ENCODE results near the gene PRELID2. TPM values are rescaled to one million over a fixed set of nuclear protein-coding genes. Genes with fewer than 3 reads are reported as not detected.

The PRELID2 gene
- polyA plus RNA-seq, 1 donor (not counting 4 experiments of a cell fraction or from before 2014, with no cell fraction given): 5.1 TPM

GRCh38 chr5:145830594-145830993, 4.5 kb downstream of the PRELID2 start:
- Histone ChIP-seq H3K79me2 (ENCODE audit: control insufficient read depth, insufficient read depth, low read length) (no peaks in the 10 kb centered on the region), H2AFZ (ENCODE audit: control insufficient read depth, low read length) (no peak overlapping the region), H3K4me3 (ENCODE audit: control insufficient read depth in 2 of 3, extremely low read depth in 1 of 3, insufficient read depth in 2 of 3, low read depth in 1 of 3, low read length in 3 of 3) (no peak overlapping the region), H4K20me1 (ENCODE audit: control insufficient read depth, extremely low read depth, insufficient read depth, low read length) (no peaks in the 10 kb centered on the region), H3K27ac (ENCODE audit: control insufficient read depth, insufficient read depth, low read length) (no peak overlapping the region), H3K36me3 (ENCODE audit: control insufficient read depth in 2 of 2, extremely low read depth in 1 of 2, insufficient read depth in 2 of 2, low read length in 2 of 2) (no peaks in the 10 kb centered on the region), H3K9ac (ENCODE audit: control insufficient read depth, extremely low read depth, insufficient read depth, low read length) (no peak overlapping the region), H3K9me1 (ENCODE audit: control insufficient read depth, extremely low read depth, insufficient read depth, low read length) (no peaks in the 10 kb centered on the region), H3K4me1 (ENCODE audit: control insufficient read depth, extremely low read depth, insufficient read depth, low read length) (peaks cover 10% of the 10 kb centered on the region), H3K4me2 (ENCODE audit: control insufficient read depth, extremely low read depth, insufficient read depth, low read depth, low read length) (no peak overlapping the region), H3K27me3 (ENCODE audit: control insufficient read depth, extremely low read depth, insufficient read depth, low read length) (no peaks in the 10 kb centered on the region), H3K9me3 (ENCODE audit: control insufficient read depth, low read depth, low read length) (no peaks in the 10 kb centered on the region)
- dilution Hi-C loops (cut with MboI; ENCODE audit: extremely low pct_ligation_motif_present, low sequenced_read_pairs): no loop called here
- TF ChIP-seq EZH2 (IDR thresholded peaks at IDR 0.05; ENCODE audit: low read length) (no peak), CTCF (optimal IDR thresholded peaks at IDR 0.05 in 1 of 3, IDR thresholded peaks at IDR 0.05 in 1 of 3, conservative IDR thresholded peaks at IDR 0.05 in 1 of 3; ENCODE audit: extremely low read depth in 1 of 3, insufficient read depth in 2 of 3, low read length in 3 of 3) (no peak)
- FAIRE-seq: no peak
- DNase-seq (ENCODE audit: low read depth, low spot score): no peak

GRCh38 chr5:145829708-145830361, 5.3 kb downstream of the PRELID2 start:
- no peak for TF ChIP-seq CTCF (optimal IDR thresholded peaks at IDR 0.05 in 1 of 3, IDR thresholded peaks at IDR 0.05 in 1 of 3, conservative IDR thresholded peaks at IDR 0.05 in 1 of 3; ENCODE audit: extremely low read depth in 1 of 3, insufficient read depth in 2 of 3, low read length in 3 of 3)
- TF ChIP-seq EZH2 (IDR thresholded peaks at IDR 0.05; ENCODE audit: low read length): no peak

More at GRCh38 chr5:145829708-145830361, 5.3 kb downstream of the PRELID2 start:
- FAIRE-seq (no peak), DNase-seq (ENCODE audit: low read depth, low spot score) (no peak)
- H3K9me1 ChIP-seq (ENCODE audit: control insufficient read depth, extremely low read depth, insufficient read depth, low read length): no peaks in the 10 kb centered on the region
- no peaks in the 10 kb centered on the region for H3K79me2 ChIP-seq (ENCODE audit: control insufficient read depth, insufficient read depth, low read length)
- no peak overlapping the region for H3K9ac ChIP-seq (ENCODE audit: control insufficient read depth, extremely low read depth, insufficient read depth, low read length)
- H4K20me1 ChIP-seq (ENCODE audit: control insufficient read depth, extremely low read depth, insufficient read depth, low read length): no peaks in the 10 kb centered on the region
- H3K27ac ChIP-seq (ENCODE audit: control insufficient read depth, insufficient read depth, low read length): no peak overlapping the region
- H3K4me1 ChIP-seq (ENCODE audit: control insufficient read depth, extremely low read depth, insufficient read depth, low read length): peaks cover 9% of the 10 kb centered on the region
- H2AFZ ChIP-seq (ENCODE audit: control insufficient read depth, low read length): no peak overlapping the region
- H3K9me3 ChIP-seq (ENCODE audit: control insufficient read depth, low read depth, low read length): no peaks in the 10 kb centered on the region
- no peak overlapping the region for H3K4me2 ChIP-seq (ENCODE audit: control insufficient read depth, extremely low read depth, insufficient read depth, low read depth, low read length)
- no peak overlapping the region for H3K4me3 ChIP-seq (ENCODE audit: control insufficient read depth in 2 of 3, extremely low read depth in 1 of 3, insufficient read depth in 2 of 3, low read depth in 1 of 3, low read length in 3 of 3)
- no peaks in the 10 kb centered on the region for H3K27me3 ChIP-seq (ENCODE audit: control insufficient read depth, extremely low read depth, insufficient read depth, low read length)
- H3K36me3 ChIP-seq (ENCODE audit: control insufficient read depth in 2 of 2, extremely low read depth in 1 of 2, insufficient read depth in 2 of 2, low read length in 2 of 2): no peaks in the 10 kb centered on the region
- dilution Hi-C loops (cut with MboI; ENCODE audit: extremely low pct_ligation_motif_present, low sequenced_read_pairs): no loop called here
